Neural cell (in vitro differentiated cells): Measurements from ENCODE around the gene EIF4E2.

ENCODE experiments used
- CTCF ChIP-seq: fragments of 450-650 bp; IDR thresholded peaks from 2 replicates; pipeline ENCODE4 v1.5.1; 2014; ENCODE audit warnings: antibody characterized with exemption, mild to moderate bottlenecking, moderate library complexity; ENCODE audit not compliant: poor library complexity, severe bottlenecking
- EP300 ChIP-seq: fragments of 450-650 bp; conservative IDR thresholded peaks from 2 replicates; pipeline ENCODE4 v1.6.1; 2014; ENCODE audit warnings: antibody characterized with exemption, mild to moderate bottlenecking, moderate library complexity; ENCODE audit not compliant: poor library complexity, severe bottlenecking
- MXI1 ChIP-seq: fragments of 450-650 bp; conservative IDR thresholded peaks from 2 replicates; pipeline ENCODE4 v1.6.1; 2014; ENCODE audit warnings: antibody characterized with exemption, mild to moderate bottlenecking; ENCODE audit not compliant: poor library complexity, severe bottlenecking
- RAD21 ChIP-seq: fragments of 450-650 bp; conservative IDR thresholded peaks from 2 replicates; pipeline ENCODE4 v1.6.1; 2014; ENCODE audit warnings: antibody characterized with exemption, mild to moderate bottlenecking, moderate library complexity
- REST ChIP-seq: IDR thresholded peaks from 2 replicates; pipeline ENCODE4 v1.6.1; 2012; ENCODE audit warnings: borderline replicate concordance
- SMC3 ChIP-seq: fragments of 450-650 bp; conservative IDR thresholded peaks from 2 replicates; pipeline ENCODE4 v1.6.1; 2014; ENCODE audit warnings: antibody characterized with exemption, mild to moderate bottlenecking, moderate library complexity; ENCODE audit not compliant: poor library complexity
- TAF1 ChIP-seq: IDR thresholded peaks from 2 replicates; pipeline ENCODE4 v1.6.1; 2012; ENCODE audit warnings: low read depth

GRCh38 chr2:232569541-232569940, 19.1 kb downstream of the EIF4E2 start:
- no peak for TF ChIP-seq CTCF
- no peak for TF ChIP-seq REST
- no peak for TF ChIP-seq SMC3
- no peak for TF ChIP-seq TAF1
- TF ChIP-seq MXI1, result no peak
- TF ChIP-seq EP300, result no peak
- TF ChIP-seq RAD21, result no peak
